HepG2 (cell line): Measurements from ENCODE around the gene NFAT5. TPM values are rescaled to one million over a fixed set of nuclear protein-coding genes. Genes with fewer than 3 reads are reported as not detected.
A peak's percentile ranks its signal among the peaks of the same experiment; 100 is the strongest.

Experiments
- ATAD3A ChIP-seq: sonication (generic); formaldehyde crosslinking; IDR thresholded peaks from 2 replicates; pipeline ENCODE4 v1.4.0; 2020; ENCODE audit warnings: missing genetic modification reagents
- CBX1 ChIP-seq: IDR thresholded peaks from one replicate; pipeline ENCODE4 v1.6.1; 2016; ENCODE audit warnings: antibody characterized with exemption, low read depth
- CREM ChIP-seq, 2 experiments: sonication (generic) in 1 of 2; formaldehyde crosslinking in 1 of 2; IDR thresholded peaks; 2 replicates each; pipeline versions ENCODE4 v1.4.0 to v1.6.1; 2016 to 2020; ENCODE audit warnings: antibody characterized with exemption in 1 of 2, mild to moderate bottlenecking in 1 of 2, missing genetic modification reagents in 1 of 2
- FOXA1 ChIP-seq, 2 experiments: fragments of 450-650 bp in 1 of 2; sonication (generic) in 1 of 2; formaldehyde crosslinking in 1 of 2; IDR thresholded peaks; 2 replicates each; pipeline versions ENCODE4 v1.4.0 to v1.6.1; 2016 to 2020; ENCODE audit warnings: missing genetic modification reagents in 1 of 2
- FOXA3 ChIP-seq: IDR thresholded peaks from 2 replicates; pipeline ENCODE4 v1.6.1; 2016; ENCODE audit warnings: missing genetic modification reagents, missing compliant biosample characterization
- FOXP1 ChIP-seq, 2 experiments: fragments of 450-650 bp in 1 of 2; IDR thresholded peaks; 2 replicates each; pipeline ENCODE4 v1.6.1; 2017 to 2018; ENCODE audit warnings: antibody characterized with exemption in 1 of 2
- HBP1 ChIP-seq: IDR thresholded peaks from 2 replicates; pipeline ENCODE4 v1.6.1; 2016; ENCODE audit warnings: low read depth, control low read depth
- HNRNPLL ChIP-seq: fragments of 200-400 bp; formaldehyde crosslinking; IDR thresholded peaks from 2 replicates; pipeline ENCODE4 v1.6.1; 2017; ENCODE audit warnings: mild to moderate bottlenecking, low read depth, low read length; ENCODE audit not compliant: poor library complexity, severe bottlenecking
- MAF1 ChIP-seq: sonication (generic); formaldehyde crosslinking; IDR thresholded peaks from 2 replicates; pipeline ENCODE4 v1.5.0; 2020; ENCODE audit warnings: missing genetic modification reagents, borderline replicate concordance
- MED1 ChIP-seq: sonication (generic); formaldehyde crosslinking; IDR thresholded peaks from 2 replicates; pipeline ENCODE4 v1.4.0; 2020; ENCODE audit warnings: missing genetic modification reagents
- RCOR2 ChIP-seq: IDR thresholded peaks from 2 replicates; pipeline ENCODE4 v1.6.1; 2016; ENCODE audit warnings: missing biosample characterization, missing genetic modification reagents
- SALL2 ChIP-seq: sonication (generic); formaldehyde crosslinking; IDR thresholded peaks from 2 replicates; pipeline ENCODE4 v1.8.1; 2023; ENCODE audit warnings: mild to moderate bottlenecking, missing genetic modification reagents, inconsistent platforms
- TCF7 ChIP-seq: sonication (generic); IDR thresholded peaks from 2 replicates; pipeline ENCODE4 v1.6.1; 2016; ENCODE audit warnings: antibody characterized with exemption, low read depth
- ZBTB21 ChIP-seq: sonication (generic); formaldehyde crosslinking; IDR thresholded peaks from 2 replicates; pipeline ENCODE4 v1.4.0; 2020; ENCODE audit warnings: missing genetic modification reagents
- ZBTB49 ChIP-seq: sonication (generic); formaldehyde crosslinking; IDR thresholded peaks from 2 replicates; pipeline ENCODE4 v1.4.0; 2020; ENCODE audit warnings: missing genetic modification reagents, borderline replicate concordance
- ZFP37 ChIP-seq: sonication (generic); formaldehyde crosslinking; IDR thresholded peaks from 2 replicates; pipeline ENCODE4 v1.4.0; 2020; ENCODE audit warnings: missing genetic modification reagents, borderline replicate concordance
- ZNF10 ChIP-seq: sonication (generic); formaldehyde crosslinking; IDR thresholded peaks from 2 replicates; pipeline ENCODE4 v1.4.0; 2020; ENCODE audit warnings: mild to moderate bottlenecking, low read depth, missing genetic modification reagents, borderline replicate concordance
- ZNF609 ChIP-seq: sonication (generic); formaldehyde crosslinking; IDR thresholded peaks from 2 replicates; pipeline ENCODE4 v1.4.0; 2020; ENCODE audit warnings: mild to moderate bottlenecking, missing genetic modification reagents, borderline replicate concordance
- ZNF781 ChIP-seq: sonication (generic); formaldehyde crosslinking; IDR thresholded peaks from 2 replicates; pipeline ENCODE4 v1.5.1; 2020; ENCODE audit warnings: borderline replicate concordance, mild to moderate bottlenecking, missing genetic modification reagents; ENCODE audit errors: not compliant biosample characterization
- ZSCAN29 ChIP-seq: sonication (generic); formaldehyde crosslinking; conservative IDR thresholded peaks from 2 replicates; pipeline ENCODE4 v1.4.0; 2020; ENCODE audit warnings: mild to moderate bottlenecking, missing genetic modification reagents
- ZSCAN30 ChIP-seq: sonication (generic); formaldehyde crosslinking; IDR thresholded peaks from 2 replicates; pipeline ENCODE4 v1.5.0; 2020; ENCODE audit warnings: mild to moderate bottlenecking, missing genetic modification reagents
- polyA plus RNA-seq, 8 experiments: library from polyadenylated mRNA; depleted of rRNA in 3 of 8; stranded (reverse) in 7 of 8; unstranded in 1 of 8; fragments of >200 nt; fragmentation: Illumina TruSeq in 4 of 8; extraction: Trizol in 4 of 8; gene quantifications; 2 replicates each; pipeline versions ENCODE4 v1.2.1 to v1.2.3, GENCODE V29; 2011 to 2016; ENCODE audit warnings: low read depth in 4 of 8, missing spikeins in 1 of 8, mixed read lengths in 1 of 8; ENCODE audit not compliant: insufficient read depth in 1 of 8
- total RNA-seq, 5 experiments: library from RNA; depleted of rRNA; stranded (reverse); fragments of >200 nt; fragmentation: Illumina TruSeq; extraction: Trizol; gene quantifications; 2 replicates each; pipeline ENCODE4 v1.2.3, GENCODE V29; 2016; ENCODE audit warnings: low read depth in 1 of 5

Gene NFAT5
- total and polyA plus RNA-seq, 2 of the 13 experiments (the other 11 are each of a cell fraction or from before 2014, with no cell fraction given) = 20.5 to 54.3 TPM

- TF ChIP-seq MAF1 (no peak), ZSCAN30 (CRISPR knock-in tag) (no peak), ZNF609 (peak; percentile 59; the same call in 1 of the 2 replicates), ATAD3A (no peak), ZBTB21 (no peak), ZBTB49 (no peak), ZFP37 (no peak), TCF7 (peak; percentile 86), FOXA1 (IDR thresholded peaks at IDR 0.05) (peak; percentile 24; the same call in 1 of the 2 replicates), FOXA1 (CRISPR knock-in tag; IDR thresholded peaks at IDR 0.05) (peak; percentile 68), CREM (IDR thresholded peaks at IDR 0.05) (peak; percentile 64; the same call in 1 of the 2 replicates), CREM (CRISPR knock-in tag; IDR thresholded peaks at IDR 0.05) (no peak), HNRNPLL (no peak), CBX1 (no peak), MED1 (peak; percentile 27; the same call in 1 of the 2 replicates), ZNF781 (no peak), FOXP1 (IDR thresholded peaks at IDR 0.05) (peak; percentile 36; the same call in 1 of the 2 replicates), FOXP1 (CRISPR knock-in tag; IDR thresholded peaks at IDR 0.05) (peak; percentile 70; the same call in 1 of the 2 replicates), HBP1 (CRISPR knock-in tag) (no peak), RCOR2 (CRISPR knock-in tag) (peak; percentile 50; the same call in 1 of the 2 replicates), ZNF10 (no peak), FOXA3 (CRISPR knock-in tag) (peak; percentile 77), ZSCAN29 (CRISPR knock-in tag) (no peak), SALL2 (CRISPR knock-in tag) (no peak)
Observed at GRCh38 chr16:69615528-69615927, 49.8 kb downstream of the NFAT5 start (continued).
